Stimulated activated CD4-positive, alpha-beta T cell treated with anti-CD3 and anti-CD28 coated beads, Interleukin-4, amount 100 ng/mL, for 24 hours (primary cell): ENCODE results near the gene HIPK2.

ENCODE experiments used
- DNase-seq: peaks from one replicate; pipeline ENCODE4 v3.0.0-alpha.2; 2020

Gene HIPK2

GRCh38 chr7:139777948-139778841 is at the start of gene HIPK2:
Gene HIPK2, minus strand, starts transcription at chr7:139777998. Its CDS starts 375 bp downstream, at chr7:139777623.
- peak; percentile 67 for DNase-seq

- DNase-seq, result no peak
These were observed 49.2 kb upstream of the HIPK2 start for GRCh38 chr7:139827042-139827441.

- DNase-seq, result no peak
These were observed 48.0 kb upstream of the HIPK2 start for GRCh38 chr7:139825666-139826290.

GRCh38 chr7:139823959-139824521 is 46.2 kb upstream of the HIPK2 start:
- DNase-seq, result no peak

DNA sequence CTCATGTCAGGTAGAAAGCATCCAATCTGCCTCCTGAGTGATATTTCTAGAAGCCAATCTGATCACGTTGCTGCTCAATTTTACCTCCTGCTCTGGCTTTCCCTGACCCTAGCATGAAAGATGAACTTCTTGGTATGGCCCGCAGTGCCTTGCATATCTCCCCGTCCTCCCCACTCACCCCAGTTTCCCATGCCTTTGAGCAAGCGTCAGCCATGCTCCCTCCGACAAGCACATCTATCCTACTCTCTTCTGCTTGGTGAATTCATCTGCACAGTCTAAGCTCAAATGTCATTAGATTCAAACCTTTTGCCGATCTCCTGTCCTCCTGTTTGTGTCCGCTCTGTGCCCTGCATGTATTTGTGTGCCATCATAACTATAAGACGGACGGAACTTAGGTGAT is 45.1 kb upstream of the HIPK2 start:
- DNase-seq, result no peak

GRCh38 chr7:139821349-139822105 is 43.7 kb upstream of the HIPK2 start:
- no peak for DNase-seq

DNA sequence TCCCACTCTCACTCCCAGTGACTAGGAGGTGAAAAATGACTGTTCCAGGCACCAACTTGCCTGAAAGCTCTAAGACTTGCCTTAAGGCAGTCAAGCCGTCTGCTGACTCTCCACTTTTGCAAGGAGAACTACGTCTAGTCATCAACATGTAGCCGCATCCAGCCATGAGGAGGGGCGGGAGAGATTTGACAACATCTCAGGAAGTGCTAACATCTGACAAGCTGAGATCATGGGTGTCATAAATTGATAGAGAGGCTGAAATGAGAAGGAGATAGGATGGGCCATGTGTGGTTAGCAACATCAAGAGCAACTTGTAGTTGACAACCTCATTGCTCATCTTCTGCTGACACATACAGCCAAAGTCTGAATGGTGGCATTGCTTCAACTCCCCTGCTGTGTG is 42.3 kb upstream of the HIPK2 start:
- no peak for DNase-seq

GRCh38 chr7:139817249-139817648 is 39.5 kb upstream of the HIPK2 start:
- DNase-seq, result no peak

- no peak for DNase-seq
These were observed 35.9 kb upstream of the HIPK2 start for GRCh38 chr7:139813689-139814088.

GRCh38 chr7:139813151-139813550 is 35.4 kb upstream of the HIPK2 start:
- DNase-seq, result no peak

- no peak for DNase-seq
These were observed 33.3 kb upstream of the HIPK2 start for GRCh38 chr7:139811066-139811465.

DNA sequence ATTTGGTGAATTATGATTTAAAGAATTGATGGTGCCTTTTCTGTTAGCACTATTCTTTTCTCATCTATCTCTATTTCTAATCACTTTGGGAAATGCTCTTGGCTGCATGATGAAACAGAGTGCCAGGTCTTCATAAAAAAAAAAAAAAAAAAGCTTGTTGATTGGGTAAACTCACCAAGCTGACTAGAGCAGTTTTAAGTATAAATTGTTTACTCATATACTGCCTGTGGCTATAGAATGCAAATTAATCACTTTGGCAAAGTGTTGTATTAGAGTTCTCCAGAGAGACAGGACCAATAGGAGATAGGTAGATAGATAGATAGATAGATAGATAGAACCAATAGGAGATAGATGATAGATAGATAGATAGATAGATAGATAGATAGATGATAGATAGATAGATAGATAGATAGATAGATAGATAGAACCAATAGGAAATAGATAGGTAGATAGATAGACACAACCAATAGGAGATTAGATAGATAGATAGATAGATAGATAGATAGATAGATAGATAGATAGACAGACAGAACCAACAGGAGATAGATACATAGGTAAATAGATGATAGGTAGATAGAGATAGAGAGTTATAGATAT is 31.1 kb upstream of the HIPK2 start:
- no peak for DNase-seq

GRCh38 chr7:139808427-139808826 is 30.6 kb upstream of the HIPK2 start:
- no peak for DNase-seq

DNA sequence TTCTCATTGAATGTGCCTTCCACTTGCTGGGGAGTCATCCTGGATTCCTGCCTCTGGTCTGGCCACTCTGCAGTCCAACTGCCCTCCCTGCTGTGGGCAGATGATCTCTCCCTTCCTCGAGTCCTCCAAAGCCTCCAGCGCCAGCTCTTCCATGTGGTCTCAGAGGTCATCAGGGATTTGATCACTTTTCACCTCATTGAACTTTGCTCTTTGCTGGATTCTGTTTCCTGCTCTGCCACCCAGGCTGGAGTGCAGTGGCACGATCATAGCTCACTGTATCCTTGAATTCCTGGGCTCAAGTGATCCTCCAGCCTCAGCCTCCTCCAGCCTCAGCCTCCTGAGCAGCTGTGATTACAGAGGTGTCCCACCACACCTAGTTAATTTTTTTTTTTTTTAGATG is 29.2 kb upstream of the HIPK2 start:
- DNase-seq, result no peak

GRCh38 chr7:139804571-139804970 is 26.8 kb upstream of the HIPK2 start:
- no peak for DNase-seq

- no peak for DNase-seq
These were observed 21.8 kb upstream of the HIPK2 start for GRCh38 chr7:139799586-139799985.

GRCh38 chr7:139798892-139799291 is 21.1 kb upstream of the HIPK2 start:
- no peak for DNase-seq

- no peak for DNase-seq
These were observed 20.4 kb upstream of the HIPK2 start for GRCh38 chr7:139798221-139798620.

DNA sequence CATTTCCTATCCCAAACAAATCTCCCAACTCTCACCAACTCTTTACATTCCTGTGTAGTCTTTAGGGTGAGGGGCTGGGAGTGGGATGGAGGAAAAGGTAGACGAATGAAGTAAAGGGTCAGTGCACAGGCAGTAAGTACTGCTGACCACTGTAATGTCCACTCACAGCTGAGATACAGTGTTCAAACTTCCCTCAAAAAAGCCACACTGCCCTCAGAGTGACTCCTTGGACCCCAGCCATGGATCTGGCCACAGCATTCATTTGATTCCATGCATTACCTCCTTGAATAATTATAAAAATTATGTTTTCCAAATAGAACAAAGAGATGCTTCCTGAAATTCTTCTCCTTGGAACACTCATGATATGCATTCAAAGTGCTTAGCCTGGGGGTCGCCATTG is 19.8 kb upstream of the HIPK2 start:
- DNase-seq, result no peak

DNA sequence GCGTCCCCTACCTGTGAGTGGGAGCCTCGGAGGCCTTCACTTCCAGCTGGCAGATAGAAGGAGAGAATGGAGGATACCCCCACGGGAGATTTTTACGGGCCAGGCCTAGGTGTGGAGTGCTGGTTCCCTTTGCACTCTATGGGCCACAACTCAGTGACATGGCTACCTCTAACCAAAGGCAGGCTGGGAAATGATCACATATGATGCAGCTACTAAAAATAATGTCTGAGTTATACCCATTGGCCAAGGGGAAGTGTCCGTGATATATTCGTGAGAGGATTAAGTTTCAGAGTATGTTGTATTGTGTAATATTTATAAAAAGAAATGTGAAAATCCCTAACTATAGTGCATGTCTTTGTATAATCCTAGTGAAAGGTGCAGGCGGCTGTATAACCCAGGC is 13.5 kb upstream of the HIPK2 start:
- DNase-seq, result no peak

DNA sequence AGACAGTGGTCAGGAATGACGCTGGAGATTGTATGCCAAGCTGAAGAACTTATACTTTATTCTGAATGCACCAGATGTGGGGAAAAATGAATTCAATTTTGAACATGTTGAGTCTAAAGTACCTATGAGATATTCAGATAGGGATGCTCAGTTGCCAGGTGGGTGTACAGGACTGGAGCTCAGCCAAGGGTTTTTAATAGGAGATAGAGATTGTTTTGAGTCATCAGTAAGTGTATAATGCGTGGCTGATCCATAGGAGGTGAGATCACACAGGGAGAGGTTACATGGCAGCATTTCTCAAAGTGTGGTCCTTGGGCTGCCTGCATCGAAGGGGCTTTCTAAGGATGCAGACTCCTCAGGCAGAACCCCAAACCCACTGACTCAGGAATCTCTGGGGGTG is 6.8 kb upstream of the HIPK2 start:
- DNase-seq, result no peak

DNA sequence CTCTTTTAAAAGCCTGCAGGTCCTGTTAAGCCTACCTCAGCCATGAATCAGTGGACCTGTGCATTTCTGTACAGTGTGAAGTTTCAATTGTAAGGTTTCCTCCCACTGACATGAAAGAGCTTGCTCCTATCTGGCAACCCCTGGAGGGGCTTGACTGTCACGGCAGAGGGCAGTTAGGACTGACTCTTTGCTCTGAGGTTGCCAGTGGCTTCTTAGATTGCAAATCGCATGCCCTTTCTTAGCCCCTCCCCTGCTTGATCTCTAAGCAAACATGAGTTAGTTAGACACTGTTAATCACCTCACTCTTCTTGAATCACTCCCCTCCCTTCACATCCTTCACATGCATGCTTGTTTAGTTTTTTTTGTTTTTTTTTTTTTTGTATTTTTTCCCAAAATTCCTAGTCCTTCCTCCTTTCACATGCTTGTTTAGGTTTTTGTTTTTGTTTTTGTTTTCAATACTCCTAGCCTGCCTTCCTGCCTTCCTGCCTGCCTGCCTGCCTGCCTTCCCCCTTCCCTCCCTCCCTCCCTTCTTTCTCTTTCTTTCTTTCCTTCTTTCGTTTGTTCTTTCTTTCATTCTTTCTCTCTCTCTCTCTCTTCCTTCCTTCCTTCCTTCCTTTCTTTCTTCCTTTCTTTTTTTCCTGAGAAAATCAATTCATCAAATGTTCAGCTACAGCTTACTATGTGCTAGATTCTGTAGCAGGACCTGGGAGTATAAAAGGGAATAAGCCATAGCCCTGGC is 6.0 kb upstream of the HIPK2 start:
- no peak for DNase-seq
